ENCODE data around the gene LIMCH1.
A peak's percentile ranks its signal among the peaks of the same experiment; 100 is the strongest.
"Not testable (repeated sequence)": the region's sequence is repeated elsewhere in the genome, so short reads cannot be mapped to it uniquely, and the experiment has no call there.

The LIMCH1 gene

DNA sequence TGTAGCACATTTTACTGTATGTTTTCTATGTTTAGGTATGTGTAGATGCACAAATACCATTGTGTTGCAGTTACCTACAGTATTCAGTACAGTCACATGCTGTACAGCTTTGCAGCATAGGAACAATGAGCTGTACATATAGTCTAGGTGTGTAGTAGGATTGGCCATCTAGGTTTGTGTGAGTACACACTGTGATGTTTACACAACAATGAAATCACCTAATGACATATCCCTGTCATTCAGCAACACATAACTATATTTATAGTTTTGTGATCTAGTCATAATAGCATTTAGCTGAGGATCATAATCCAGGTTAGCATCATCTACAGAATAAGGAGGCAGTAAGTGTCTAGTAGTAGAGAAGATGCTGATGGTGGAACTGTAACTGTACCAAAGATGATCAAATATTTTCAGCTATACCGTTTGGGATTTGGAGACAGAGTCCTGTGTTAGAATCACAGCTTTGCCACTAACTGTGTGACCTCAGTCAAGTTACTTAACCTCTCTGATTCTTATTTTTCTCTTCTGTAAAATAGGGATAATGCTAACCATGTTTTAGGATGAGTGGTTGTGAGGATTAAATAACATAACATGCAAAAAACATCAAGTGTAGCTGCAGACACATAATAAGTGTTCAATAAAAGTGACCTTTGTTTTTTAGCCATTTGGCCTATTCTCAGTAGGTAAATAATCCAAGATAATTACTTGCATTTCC is 73.3 kb downstream of the LIMCH1 start:
- DNase-seq (ENCODE audit: low read depth in 2 of 2) = no peak

GRCh38 chr4:41611881-41612871 is 74.2 kb downstream of the LIMCH1 start:
- DNase-seq (ENCODE audit: low read depth in 2 of 2) = no peak

- DNase-seq (ENCODE audit: low read depth in 2 of 2) = no peak
These were observed 75.4 kb downstream of the LIMCH1 start for GRCh38 chr4:41613386-41613785.

GRCh38 chr4:41613821-41614220 is 75.9 kb downstream of the LIMCH1 start:
- no peak for DNase-seq (ENCODE audit: low read depth in 2 of 2)

DNA sequence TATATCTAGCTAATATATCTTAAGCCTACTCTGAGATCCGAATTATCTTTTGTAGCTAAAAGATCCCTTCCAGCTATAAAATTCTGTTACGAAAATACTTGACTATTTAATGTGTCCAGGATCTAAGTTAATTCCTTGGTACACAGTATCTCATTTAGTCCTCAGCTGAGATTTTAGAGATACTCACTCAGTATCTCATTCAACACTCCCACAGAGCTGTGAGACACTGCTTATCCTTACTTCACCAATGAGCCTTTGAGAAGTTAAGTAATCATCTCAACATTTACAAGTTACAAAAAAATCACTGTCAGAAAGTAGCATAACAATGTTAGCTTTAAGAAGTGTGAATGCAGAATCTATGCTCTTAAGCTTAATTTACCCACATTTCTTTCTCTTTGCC is 76.6 kb downstream of the LIMCH1 start:
- DNase-seq (ENCODE audit: low read depth in 2 of 2) = no peak

DNA sequence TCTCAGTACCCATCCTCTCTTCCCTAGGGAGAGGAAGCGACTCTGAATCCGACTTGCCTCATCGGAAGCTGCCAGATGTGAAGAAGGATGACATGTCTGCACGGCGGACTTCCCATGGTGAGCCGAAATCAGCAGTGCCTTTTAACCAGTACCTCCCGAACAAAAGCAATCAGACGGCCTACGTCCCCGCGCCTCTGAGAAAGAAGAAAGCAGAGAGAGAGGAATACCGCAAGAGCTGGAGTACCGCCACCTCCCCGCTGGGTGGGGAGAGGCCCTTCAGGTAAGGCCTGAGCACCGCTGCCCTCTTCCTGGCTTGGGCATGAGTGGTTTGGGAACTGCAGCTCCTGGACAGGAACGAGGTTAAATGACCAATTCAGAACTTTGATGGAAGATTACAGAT is 81.2 kb downstream of the LIMCH1 start:
- no peak for DNase-seq (ENCODE audit: low read depth in 2 of 2)

DNA sequence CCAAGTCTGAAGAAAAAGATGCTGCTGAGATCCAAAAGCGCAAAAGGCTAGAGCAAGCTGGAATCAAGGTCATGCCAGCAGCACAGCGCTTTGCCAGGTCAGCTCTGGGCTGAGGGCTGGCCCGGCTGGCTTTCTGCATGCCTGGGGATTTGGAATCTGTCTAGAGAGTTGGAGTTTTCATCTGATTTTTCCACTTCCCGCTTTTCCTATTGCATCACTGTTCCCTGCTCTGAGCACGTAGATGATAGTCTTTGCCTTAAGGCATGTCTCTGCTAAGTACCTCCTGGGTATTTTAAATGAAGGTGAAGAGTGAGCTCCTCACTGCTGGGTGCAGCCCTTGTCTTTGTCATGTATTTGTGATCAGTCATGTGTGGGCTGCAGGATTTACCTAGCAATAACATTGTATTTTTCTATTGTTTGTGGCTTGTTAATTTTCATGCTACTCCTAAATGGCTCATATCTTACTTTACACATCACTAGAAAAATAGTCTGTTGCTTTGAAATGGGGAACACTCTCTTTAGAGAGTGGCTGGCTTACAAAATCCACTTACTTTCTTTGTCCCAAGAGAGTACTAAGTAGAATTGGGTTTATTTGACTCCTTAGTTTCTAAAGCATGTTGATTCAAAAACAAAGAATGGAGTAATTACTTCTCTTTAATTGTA is 82.8 kb downstream of the LIMCH1 start:
- DNase-seq (ENCODE audit: low read depth in 2 of 2) = no peak

- DNase-seq (ENCODE audit: low read depth in 2 of 2) = no peak
These were observed 84.8 kb downstream of the LIMCH1 start for GRCh38 chr4:41622787-41623186.

DNA sequence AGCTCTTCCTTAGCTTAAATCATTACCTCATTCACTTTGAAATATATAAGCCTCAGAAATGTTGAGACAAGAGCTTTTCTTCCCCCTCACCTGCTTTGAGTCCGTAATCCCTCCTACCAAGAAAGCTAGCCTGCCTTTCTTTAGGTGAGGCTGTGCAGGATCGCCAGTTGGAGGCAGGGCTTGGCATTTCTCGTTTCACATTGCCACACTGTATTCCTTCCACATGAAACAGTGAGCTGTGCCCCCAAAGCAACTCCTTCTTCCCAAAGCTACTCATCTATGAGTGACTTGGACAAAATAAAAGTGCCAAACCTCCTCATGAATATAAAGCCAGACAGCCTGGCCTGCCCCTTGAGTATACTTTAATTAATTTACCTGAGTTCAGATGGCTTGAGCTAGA is 86.8 kb downstream of the LIMCH1 start:
- no peak for DNase-seq (ENCODE audit: low read depth in 2 of 2)

GRCh38 chr4:41625531-41625930 is 87.6 kb downstream of the LIMCH1 start:
- no peak for DNase-seq (ENCODE audit: low read depth in 2 of 2)

GRCh38 chr4:41628936-41629335 is 91.0 kb downstream of the LIMCH1 start:
- DNase-seq (ENCODE audit: low read depth in 2 of 2) = no peak

- DNase-seq (ENCODE audit: low read depth in 2 of 2) = no peak
These were observed 93.6 kb downstream of the LIMCH1 start for GRCh38 chr4:41631523-41631922.

GRCh38 chr4:41632481-41633073 is 94.6 kb downstream of the LIMCH1 start:
- DNase-seq (ENCODE audit: low read depth in 2 of 2) = no peak

DNA sequence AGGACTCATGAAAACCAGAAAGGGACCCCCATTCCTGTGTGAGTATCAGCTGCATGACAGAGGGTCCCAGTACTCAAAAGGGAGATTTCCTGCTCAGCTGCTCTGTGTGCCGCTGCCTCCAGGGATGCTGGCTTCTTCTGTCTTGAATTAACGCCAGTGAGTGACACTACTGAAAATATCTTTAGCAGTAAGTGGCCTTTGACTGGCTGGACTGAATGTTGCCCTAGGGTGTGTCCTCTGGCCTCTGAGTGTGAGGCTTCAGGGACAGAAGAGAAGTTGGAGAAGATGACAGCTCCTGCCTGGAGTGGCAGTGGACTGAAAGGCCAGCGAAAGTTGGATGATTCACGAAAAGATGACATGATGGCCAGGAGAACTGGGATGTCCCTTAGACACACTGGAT is 95.4 kb downstream of the LIMCH1 start:
- no peak for DNase-seq (ENCODE audit: low read depth in 2 of 2)

DNA sequence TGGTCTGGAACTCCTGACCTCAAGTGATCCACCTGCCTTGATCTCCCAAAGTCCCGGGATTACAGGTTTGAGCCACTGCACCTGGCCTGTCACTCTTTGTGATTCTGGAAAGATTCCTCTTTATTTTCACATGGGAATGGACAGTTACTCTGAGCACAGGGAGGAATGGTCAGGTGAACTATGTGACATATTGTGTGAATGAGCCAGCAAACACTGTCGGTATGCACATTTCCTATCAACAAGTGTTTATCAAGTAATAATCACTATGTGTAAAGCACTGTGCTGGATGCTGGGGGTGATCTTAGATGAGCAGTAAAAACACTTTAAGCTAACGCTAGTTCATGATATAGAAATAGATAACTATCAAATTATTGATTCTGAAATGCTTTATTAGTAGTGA is 97.5 kb downstream of the LIMCH1 start:
- no peak for DNase-seq (ENCODE audit: low read depth in 2 of 2)

DNA sequence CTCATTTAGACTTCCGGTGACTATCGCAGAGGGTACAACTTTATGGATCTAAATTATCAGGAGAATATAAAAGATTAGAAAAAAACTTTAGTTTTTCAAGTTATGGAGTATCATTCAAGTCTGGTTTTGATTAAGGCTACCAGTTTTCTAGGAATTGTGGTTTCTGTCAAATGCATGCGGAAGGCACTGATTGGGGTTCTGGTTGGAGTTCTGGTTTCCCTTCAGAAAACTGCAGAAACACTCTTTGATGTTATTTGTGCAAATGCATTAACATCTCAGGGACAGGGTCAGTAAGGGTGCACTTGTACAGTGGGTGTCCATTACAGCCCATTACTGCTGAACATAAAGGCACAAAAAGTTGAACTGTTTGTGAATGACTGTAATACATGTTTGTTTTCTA is 100.2 kb downstream of the LIMCH1 start:
- no peak for DNase-seq (ENCODE audit: low read depth in 2 of 2)

DNA sequence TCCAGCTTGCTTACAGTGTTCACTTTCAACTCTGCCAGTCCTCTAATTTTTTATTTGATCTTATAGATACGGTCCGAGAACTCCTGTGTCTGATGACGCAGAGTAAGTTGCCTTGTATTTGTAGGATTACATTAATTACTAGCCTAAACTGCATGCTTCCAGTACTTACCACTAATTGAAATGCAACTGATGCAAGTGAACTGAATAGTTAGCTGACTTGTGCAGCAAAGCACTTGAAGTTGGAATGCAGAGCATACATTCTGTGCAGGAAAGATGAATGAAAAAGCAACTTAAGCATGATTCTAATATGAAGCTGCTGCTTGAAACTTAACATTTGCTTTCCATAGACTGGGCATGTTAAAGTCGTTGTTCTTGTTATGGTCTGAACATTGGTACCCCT is 100.9 kb downstream of the LIMCH1 start:
- DNase-seq (ENCODE audit: low read depth in 2 of 2) = no peak

DNA sequence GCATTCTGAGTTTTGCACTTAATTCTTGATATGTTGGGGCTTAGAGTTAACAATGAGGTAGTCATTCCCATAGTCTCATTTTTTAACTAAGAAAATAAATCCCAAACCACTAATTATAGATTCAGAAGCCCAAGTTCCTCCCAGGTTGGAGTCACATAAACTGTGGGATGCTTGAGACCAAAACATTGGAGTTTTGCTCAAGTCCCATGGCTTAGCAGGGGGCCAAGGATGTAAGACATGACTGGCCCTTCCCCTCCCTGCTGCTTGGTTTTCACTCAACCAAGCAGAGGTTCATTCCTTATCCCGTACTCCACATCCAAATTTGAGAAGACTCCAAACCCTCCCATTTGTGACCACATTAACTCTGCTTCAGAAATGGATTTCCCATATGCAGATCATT is 101.3 kb downstream of the LIMCH1 start:
- DNase-seq (ENCODE audit: low read depth in 2 of 2) = no peak

GRCh38 chr4:41640906-41641305 is 102.9 kb downstream of the LIMCH1 start:
- no peak for DNase-seq (ENCODE audit: low read depth in 2 of 2)

DNA sequence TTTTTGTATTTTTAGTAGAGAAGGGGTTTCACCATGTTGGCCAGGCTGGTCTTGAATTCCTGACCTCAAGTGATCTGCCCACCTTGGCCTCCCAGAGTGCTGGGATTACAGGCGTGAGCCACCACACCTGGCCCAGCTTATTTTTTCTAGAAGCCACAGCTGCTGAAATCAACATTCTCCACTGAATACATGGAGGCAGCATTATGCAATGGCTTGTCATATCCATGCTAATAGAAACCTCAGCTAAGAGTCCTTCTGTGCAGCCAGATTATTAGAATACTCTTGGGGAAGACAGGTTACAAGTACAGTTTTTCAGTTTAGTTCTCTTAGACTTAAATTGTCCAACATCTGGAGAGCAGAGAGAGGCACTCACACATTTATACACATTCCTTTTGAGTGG is 104.8 kb downstream of the LIMCH1 start:
- not testable (repeated sequence) for DNase-seq (ENCODE audit: low read depth in 2 of 2)

- DNase-seq (ENCODE audit: low read depth in 2 of 2) = no peak
These were observed 105.4 kb downstream of the LIMCH1 start for GRCh38 chr4:41643331-41643730.

- DNase-seq (ENCODE audit: low read depth in 2 of 2) = peak in 1 of 2 donors; percentile 2
These were observed 106.4 kb downstream of the LIMCH1 start for GRCh38 chr4:41644288-41644914.

Measured in stimulated activated CD4-positive, alpha-beta T cell treated with anti-CD3 and anti-CD28 coated beads, Interleukin-15, amount 100 ng/mL, for 48 hours (primary cell).